HFF-Myc (cell line): Measurements from ENCODE around the gene SAPCD1.
A peak's percentile ranks its signal among the peaks of the same experiment; 100 is the strongest.
"Not testable (repeated sequence)": the region's sequence is repeated elsewhere in the genome, so short reads cannot be mapped to it uniquely, and the experiment has no call there.

ENCODE experiments used
- DNase-seq: peaks from one replicate; pipeline ENCODE4 v3.0.0-alpha.2; 2011; ENCODE audit warnings: low read depth; ENCODE audit errors: extremely low read depth
- H3K4me3 ChIP-seq: replicated peaks from 2 replicates; pipeline ENCODE4 v1.5.1; 2011; ENCODE audit warnings: low read depth, mild to moderate bottlenecking, control low read depth, low read length
- CTCF ChIP-seq: IDR thresholded peaks from 2 replicates; pipeline ENCODE4 v1.5.1; 2012; ENCODE audit warnings: mild to moderate bottlenecking, low read depth, low read length, control low read depth; ENCODE audit errors: missing control alignments

Gene SAPCD1

GRCh38 chr6:31805939-31806469 is 43.5 kb downstream of the SAPCD1 start:
- peak overlapping the region; percentile 94 for H3K4me3 ChIP-seq
- no peak for DNase-seq
- no peak for TF ChIP-seq CTCF

- TF ChIP-seq CTCF = peak; percentile 35
- peak within 1 kb of the TSS; percentile 94 for H3K4me3 ChIP-seq
- DNase-seq = peak; percentile 87
These were observed 44.2 kb downstream of the SAPCD1 start, which contains the start of gene LSM2 for GRCh38 chr6:31806470-31807272. Gene LSM2 (minus strand): TSS chr6:31806966. CDS start chr6:31806757, 209 bp downstream.

GRCh38 chr6:31808599-31808998 is 46.1 kb downstream of the SAPCD1 start:
- DNase-seq, H3K4me3 ChIP-seq: not testable (repeated sequence)

- DNase-seq = no peak
- H3K4me3 ChIP-seq = no peak overlapping the region
- TF ChIP-seq CTCF = no peak
These were observed 49.2 kb downstream of the SAPCD1 start for GRCh38 chr6:31811645-31812044.

- no peak overlapping the region for H3K4me3 ChIP-seq
- no peak for TF ChIP-seq CTCF
- no peak for DNase-seq
These were observed 51.0 kb downstream of the SAPCD1 start for GRCh38 chr6:31813465-31813849.
